ENCODE measurements around the gene FAM47E. TPM values are rescaled to one million over a fixed set of nuclear protein-coding genes. Genes with fewer than 3 reads are reported as not detected.
"Not testable (repeated sequence)": the region's sequence is repeated elsewhere in the genome, so short reads cannot be mapped to it uniquely, and the experiment has no call there.

Gene FAM47E
- total RNA-seq, 1 donor from 2014 or later = 6.4 TPM

DNA sequence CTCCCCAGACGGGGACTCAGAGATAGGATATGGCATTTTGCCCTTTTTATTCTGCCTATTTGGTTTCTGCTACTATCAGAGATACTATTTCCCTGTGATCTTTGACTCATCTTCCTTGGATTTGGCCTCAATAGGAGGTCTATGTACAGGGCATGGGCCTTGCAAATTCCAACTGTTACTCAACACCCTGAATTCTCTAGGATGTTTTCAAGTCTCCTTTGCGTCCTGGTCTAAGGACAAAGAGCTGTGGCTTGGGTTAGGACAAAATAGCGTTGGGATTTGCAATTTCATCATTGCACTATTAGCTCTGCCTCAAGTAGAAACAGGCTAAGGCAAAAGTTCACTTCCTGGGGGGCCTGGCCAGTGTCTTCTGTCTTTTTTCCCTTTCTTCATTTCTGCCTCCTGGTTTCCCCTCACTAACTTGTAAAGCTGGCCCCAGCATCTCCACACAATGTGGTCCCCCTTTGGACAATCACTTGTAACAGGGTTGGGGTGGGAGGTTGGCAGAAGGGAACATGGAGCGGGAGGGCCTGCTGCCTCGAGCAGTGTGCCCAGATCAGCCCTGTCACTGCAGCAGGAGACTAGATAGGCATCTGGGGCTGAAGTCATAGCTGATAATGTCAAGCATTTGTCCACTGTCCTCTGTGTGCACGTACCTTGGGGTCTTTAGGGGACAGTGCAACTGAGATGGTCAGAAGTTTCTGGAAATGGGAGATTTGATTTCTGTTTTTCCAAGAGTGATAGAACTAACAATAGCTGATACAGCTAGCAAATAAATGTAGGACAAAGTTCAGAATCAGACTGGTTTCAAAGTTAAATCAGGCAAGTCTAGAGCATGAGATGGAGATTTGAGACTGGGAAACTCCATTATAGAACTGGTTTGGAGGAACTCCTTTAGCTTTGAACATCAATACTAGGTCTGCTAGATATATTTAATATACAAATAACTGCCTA lies 29.2 kb downstream of the FAM47E start:
- intact Hi-C loops (cut with DNase I) = no loop called here
- H3K9me3 ChIP-seq = no peaks in the 10 kb centered on the region
- no peak for DNase-seq
- no peak overlapping the region for H3K27ac ChIP-seq
- TF ChIP-seq CTCF (IDR thresholded peaks at IDR 0.05) = no peak
- peak in 1 of 2 donors; percentile 30 for ATAC-seq
- no peaks in the 10 kb centered on the region for H3K36me3 ChIP-seq
- H3K27me3 ChIP-seq (ENCODE audit: low read depth) = no peaks in the 10 kb centered on the region
- no peak overlapping the region for H3K4me3 ChIP-seq
- no peaks in the 10 kb centered on the region for H3K4me1 ChIP-seq

DNA sequence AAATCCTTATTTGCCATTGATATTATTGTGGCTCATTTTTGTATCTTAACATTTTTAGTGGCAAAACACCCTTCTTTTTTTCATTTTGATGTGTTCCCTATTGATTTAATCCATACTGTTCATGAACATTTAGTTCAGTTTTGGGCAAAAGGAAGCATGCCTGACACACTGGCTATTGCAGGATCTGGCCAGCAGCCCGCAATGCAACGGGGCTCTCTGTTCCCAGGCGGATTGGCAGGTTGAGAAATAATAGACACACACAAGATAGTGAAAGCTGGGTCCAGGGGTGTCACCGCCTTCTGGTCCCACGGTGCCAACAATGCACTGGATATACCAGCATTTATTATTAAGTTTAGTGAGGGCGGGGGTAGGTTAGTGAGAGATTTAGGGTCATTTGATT lies 30.1 kb downstream of the FAM47E start:
- H3K27ac ChIP-seq; ATAC-seq; H3K27me3 ChIP-seq (ENCODE audit: low read depth); intact Hi-C loops (cut with DNase I); H3K4me3 ChIP-seq; H3K9me3 ChIP-seq; H3K36me3 ChIP-seq; H3K4me1 ChIP-seq; DNase-seq: not testable (repeated sequence)

DNA sequence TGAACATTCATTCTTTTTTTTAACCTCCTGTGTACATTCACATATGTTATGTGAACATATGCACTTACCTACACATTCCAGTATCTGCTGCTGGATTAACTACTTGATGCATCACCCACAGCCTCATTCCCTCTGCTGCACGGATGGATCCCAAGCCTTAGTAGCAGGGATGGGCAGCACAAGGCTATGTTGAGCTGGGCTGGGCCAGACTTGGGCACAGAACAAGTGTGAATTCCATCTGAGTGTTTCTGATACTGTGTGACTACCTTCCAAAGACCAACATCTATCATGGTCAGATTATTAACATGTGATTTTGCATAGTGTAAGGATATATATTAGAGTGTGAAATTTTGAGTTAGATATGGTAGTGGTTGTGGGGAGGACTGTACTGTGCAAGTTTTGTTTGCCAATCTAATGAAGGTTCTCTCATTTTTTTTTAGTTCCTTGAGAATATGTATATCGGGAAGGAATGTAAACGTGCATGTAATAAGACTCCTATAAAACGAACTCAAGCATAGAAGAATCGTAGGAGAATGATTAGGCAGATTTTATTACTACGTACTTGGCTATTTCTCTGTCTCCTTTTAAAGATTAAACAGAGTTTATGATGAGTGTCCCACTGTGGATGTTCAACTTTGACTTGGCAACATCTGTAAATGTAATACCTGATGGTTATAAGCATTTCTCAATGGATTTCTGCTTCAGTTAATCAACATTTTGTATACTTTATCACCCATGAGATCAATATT lies 31.6 kb downstream of the FAM47E start:
- H3K27me3 ChIP-seq (ENCODE audit: low read depth) = no peaks in the 10 kb centered on the region
- no peak overlapping the region for H3K27ac ChIP-seq
- H3K36me3 ChIP-seq = no peaks in the 10 kb centered on the region
- no peak for ATAC-seq
- no peak overlapping the region for H3K4me3 ChIP-seq
- DNase-seq = no peak
- H3K4me1 ChIP-seq = no peaks in the 10 kb centered on the region
- TF ChIP-seq CTCF (IDR thresholded peaks at IDR 0.05) = no peak
- intact Hi-C loops (cut with DNase I) = no loop called here
- H3K9me3 ChIP-seq = peaks cover 5% of the 10 kb centered on the region

GRCh38 chr4:76283900-76284299 lies 32.4 kb downstream of the FAM47E start:
- DNase-seq (no peak), ATAC-seq (no peak)
- Histone ChIP-seq H3K4me3 (no peak overlapping the region), H3K36me3 (no peaks in the 10 kb centered on the region), H3K4me1 (no peaks in the 10 kb centered on the region), H3K9me3 (peaks cover 5% of the 10 kb centered on the region), H3K27ac (no peak overlapping the region), H3K27me3 (ENCODE audit: low read depth) (no peaks in the 10 kb centered on the region)
- intact Hi-C loops (cut with DNase I) = no loop called here
- TF ChIP-seq CTCF (IDR thresholded peaks at IDR 0.05) = no peak

- ATAC-seq; intact Hi-C loops (cut with DNase I); DNase-seq; H3K4me1 ChIP-seq; H3K9me3 ChIP-seq; H3K27me3 ChIP-seq (ENCODE audit: low read depth); H3K36me3 ChIP-seq; H3K27ac ChIP-seq; H3K4me3 ChIP-seq: not testable (repeated sequence)
Measured at GRCh38 chr4:76287811-76288210, 36.3 kb downstream of the FAM47E start.

DNA sequence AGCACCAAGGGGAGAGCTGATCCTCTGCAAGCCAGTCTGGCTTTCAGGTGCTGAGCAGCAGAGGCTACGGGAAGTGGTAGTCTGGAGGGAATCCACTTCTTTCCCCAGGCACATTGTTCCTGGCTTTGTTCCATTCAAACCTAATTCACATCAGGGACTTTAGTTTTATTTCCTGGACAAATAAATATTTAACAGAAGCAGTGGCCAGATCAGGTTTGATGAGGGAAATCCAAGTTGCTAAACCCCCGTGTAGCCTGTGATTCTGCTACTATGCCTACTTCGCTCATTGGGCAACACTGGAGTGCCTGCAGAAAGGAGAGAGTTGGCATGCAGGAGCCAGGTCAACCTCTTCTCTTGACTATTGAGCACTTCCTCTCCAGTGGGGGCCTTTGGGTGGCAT lies 41.2 kb downstream of the FAM47E start:
- Histone ChIP-seq H3K4me1 (peaks cover 18% of the 10 kb centered on the region), H3K9me3 (peaks cover 3% of the 10 kb centered on the region), H3K27ac (peak overlapping the region; percentile 69), H3K36me3 (no peaks in the 10 kb centered on the region), H3K4me3 (no peak overlapping the region), H3K27me3 (ENCODE audit: low read depth) (no peaks in the 10 kb centered on the region)
- TF ChIP-seq CTCF (IDR thresholded peaks at IDR 0.05) = no peak
- DNase-seq = peak; percentile 51
- intact Hi-C loops (cut with DNase I) = no loop called here
- ATAC-seq = peak; percentile 88 to 90
